HEK293T (cell line): ENCODE measurements around the gene GALNT16.

ENCODE experiments used
- CTCF ChIA-PET: fragments of 350-600 bp; formaldehyde crosslinking; extraction: SDS; loops from one replicate; lab custom pipeline; 2021; ENCODE audit warnings: antibody characterized with exemption, inconsistent platforms; lab: Yijun Ruan, JAX
- POLR2A ChIA-PET: fragments of 350-600 bp; formaldehyde crosslinking; extraction: SDS; loops from one replicate; lab custom pipeline; 2020; ENCODE audit warnings: antibody characterized with exemption, inconsistent platforms; lab: Yijun Ruan, JAX
- DNase-seq: peaks from one replicate; pipeline ENCODE4 v3.0.0; 2012; ENCODE audit warnings: mixed read lengths; ENCODE audit errors: extremely low spot score
- ARNT ChIP-seq: fragments of 450-650 bp; IDR thresholded peaks from 2 replicates; pipeline ENCODE4 v1.6.1; 2017; ENCODE audit warnings: mild to moderate bottlenecking
- BHLHE40 ChIP-seq: fragments of 450-650 bp; IDR thresholded peaks from 2 replicates; pipeline ENCODE4 v1.6.1; 2016; ENCODE audit warnings: mild to moderate bottlenecking, moderate library complexity, borderline replicate concordance
- CTBP1 ChIP-seq: fragments of 450-650 bp; IDR thresholded peaks from 2 replicates; pipeline ENCODE4 v1.6.1; 2016; ENCODE audit warnings: borderline replicate concordance
- ELF4 ChIP-seq: fragments of 450-650 bp; IDR thresholded peaks from 2 replicates; pipeline ENCODE4 v1.6.1; 2017; ENCODE audit warnings: antibody characterized with exemption
- FOXA1 ChIP-seq: fragments of 450-650 bp; IDR thresholded peaks from 2 replicates; pipeline ENCODE4 v1.6.1; 2016; ENCODE audit warnings: mild to moderate bottlenecking
- FOXK2 ChIP-seq: fragments of 450-650 bp; IDR thresholded peaks from 2 replicates; pipeline ENCODE4 v1.6.1; 2016; ENCODE audit warnings: mild to moderate bottlenecking
- FOXM1 ChIP-seq: fragments of 450-650 bp; IDR thresholded peaks from 2 replicates; pipeline ENCODE4 v1.6.1; 2017; ENCODE audit warnings: mild to moderate bottlenecking, borderline replicate concordance
- HDGF ChIP-seq: fragments of 450-650 bp; IDR thresholded peaks from 2 replicates; pipeline ENCODE4 v1.6.1; 2017; ENCODE audit warnings: antibody characterized with exemption, borderline replicate concordance
- L3MBTL2 ChIP-seq: fragments of 450-650 bp; conservative IDR thresholded peaks from 2 replicates; pipeline ENCODE4 v1.6.1; 2016; ENCODE audit warnings: mild to moderate bottlenecking
- LEF1 ChIP-seq: fragments of 450-650 bp; IDR thresholded peaks from 2 replicates; pipeline ENCODE4 v1.6.1; 2017; ENCODE audit warnings: mild to moderate bottlenecking, borderline replicate concordance
- NFRKB ChIP-seq: fragments of 450-650 bp; IDR thresholded peaks from 2 replicates; pipeline ENCODE4 v1.6.1; 2016; ENCODE audit warnings: mild to moderate bottlenecking, moderate library complexity
- PKNOX1 ChIP-seq: fragments of 450-650 bp; IDR thresholded peaks from 2 replicates; pipeline ENCODE4 v1.6.1; 2016
- SP1 ChIP-seq: fragments of 450-650 bp; IDR thresholded peaks from 2 replicates; pipeline ENCODE4 v1.6.1; 2017
- SUZ12 ChIP-seq: fragments of 450-650 bp; IDR thresholded peaks from 2 replicates; pipeline ENCODE4 v1.6.1; 2016; ENCODE audit warnings: mild to moderate bottlenecking
- TARDBP ChIP-seq: fragments of 450-650 bp; IDR thresholded peaks from 2 replicates; pipeline ENCODE4 v1.6.1; 2016
- ZNF384 ChIP-seq: fragments of 450-650 bp; IDR thresholded peaks from 2 replicates; pipeline ENCODE4 v1.6.1; 2016

GALNT16 gene

GRCh38 chr14:69372146-69372545 is 112.2 kb downstream of the GALNT16 start:
- DNase-seq, result no peak
- ChIA-PET POLR2A (no interaction called here), CTCF (no interaction called here)
- TF ChIP-seq SUZ12, result no peak
- TF ChIP-seq ELF4, result no peak
- no peak for TF ChIP-seq BHLHE40
- no peak for TF ChIP-seq LEF1
- TF ChIP-seq L3MBTL2, result no peak
- no peak for TF ChIP-seq FOXM1
- no peak for TF ChIP-seq HDGF
- no peak for TF ChIP-seq ARNT
- no peak for TF ChIP-seq CTBP1

DNA sequence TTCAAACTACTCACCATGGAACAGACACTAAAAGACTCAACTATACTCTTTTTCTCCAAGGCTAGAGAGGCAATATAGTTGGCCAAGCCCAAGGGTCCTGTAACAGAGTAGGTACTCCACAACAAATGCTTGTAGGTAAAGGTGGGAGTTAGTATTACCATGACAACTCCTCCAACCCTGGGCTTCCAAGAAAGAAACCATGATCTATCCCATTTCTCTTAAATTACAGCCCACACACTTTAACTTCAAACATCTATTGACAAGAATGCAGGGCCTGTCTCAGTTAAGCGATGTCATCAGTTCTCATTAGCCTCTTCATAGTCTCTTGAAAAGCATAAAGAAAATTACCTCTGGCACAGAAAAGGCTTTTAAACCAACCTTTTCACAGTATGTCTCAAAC is 113.1 kb downstream of the GALNT16 start:
- CTCF ChIA-PET, result interaction anchor here (0.8 to 0.9 kb wide), 2 partner anchors 87 to 130 kb away, joined by 3 to 4 read pairs; no protein-coding TSS in a partner anchor
- POLR2A ChIA-PET, result no interaction called here
- TF ChIP-seq FOXM1 (no peak), SP1 (no peak), FOXA1 (no peak), ARNT (no peak), L3MBTL2 (no peak), ELF4 (no peak), BHLHE40 (no peak), PKNOX1 (no peak), HDGF (no peak), SUZ12 (no peak), TARDBP (no peak), LEF1 (no peak), FOXK2 (no peak), CTBP1 (no peak), ZNF384 (no peak), NFRKB (no peak)
- no peak for DNase-seq

DNA sequence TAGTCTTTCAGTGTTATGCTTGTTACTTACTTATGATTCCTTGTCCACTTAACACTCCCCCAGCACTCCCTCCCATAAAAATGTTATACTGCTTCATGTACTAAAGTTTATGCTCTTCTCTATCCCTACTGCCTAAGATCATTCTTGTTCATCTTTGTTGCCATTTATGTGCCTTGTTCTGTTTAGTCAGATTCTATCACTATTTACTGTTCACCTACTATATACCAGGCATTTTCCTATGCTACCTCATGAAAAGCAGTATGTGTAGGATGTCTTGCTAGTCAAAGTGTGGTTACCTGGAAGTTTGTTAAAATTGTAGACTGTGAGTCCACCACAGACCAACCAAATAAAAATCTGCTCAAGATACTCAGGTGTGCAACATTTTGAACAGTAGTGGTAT is 114.3 kb downstream of the GALNT16 start:
- DNase-seq, result no peak
- CTCF ChIA-PET, result no interaction called here
- TF ChIP-seq ARNT (no peak), PKNOX1 (no peak), SP1 (no peak), CTBP1 (no peak), HDGF (no peak), FOXM1 (no peak), TARDBP (no peak), SUZ12 (no peak), LEF1 (no peak), FOXK2 (no peak), ELF4 (no peak), NFRKB (no peak), BHLHE40 (no peak), FOXA1 (no peak)
- POLR2A ChIA-PET, result no interaction called here

GRCh38 chr14:69375182-69375581 is 115.2 kb downstream of the GALNT16 start:
- TF ChIP-seq SUZ12 (no peak), L3MBTL2 (no peak), ARNT (no peak), HDGF (no peak), LEF1 (no peak), FOXK2 (no peak), TARDBP (no peak), ZNF384 (no peak), BHLHE40 (no peak), ELF4 (no peak), NFRKB (no peak), SP1 (no peak), FOXA1 (no peak), FOXM1 (no peak), CTBP1 (no peak)
- no peak for DNase-seq
- ChIA-PET POLR2A (no interaction called here), CTCF (no interaction called here)

DNA sequence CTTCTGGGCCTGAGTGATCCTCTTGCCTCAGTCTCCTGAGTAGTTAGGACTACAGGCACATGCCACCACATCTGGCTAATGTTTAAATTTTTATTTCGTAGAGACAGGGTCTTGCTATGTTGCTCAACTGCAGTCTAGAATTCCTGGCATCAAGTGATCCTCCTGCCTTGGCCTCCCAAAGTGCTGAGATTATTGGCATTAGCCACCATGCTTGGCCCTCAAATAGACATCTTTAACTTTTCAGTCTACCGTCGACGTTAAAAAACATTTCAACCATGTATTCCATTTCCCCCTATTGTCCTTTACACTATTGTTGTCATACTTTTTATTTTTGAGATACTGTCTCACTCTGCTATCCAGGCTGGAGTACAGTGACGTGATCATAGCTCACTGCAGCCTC is 115.8 kb downstream of the GALNT16 start:
- CTCF ChIA-PET, result interaction anchor here (0.9 kb wide), 1 partner anchor 117 kb away, joined by 3 read pairs; no protein-coding TSS in a partner anchor
- TF ChIP-seq ZNF384, result no peak
- no peak for TF ChIP-seq FOXK2
- no peak for TF ChIP-seq SUZ12
- TF ChIP-seq ELF4, result no peak
- TF ChIP-seq HDGF, result no peak
- no peak for TF ChIP-seq PKNOX1
- no peak for TF ChIP-seq NFRKB
- TF ChIP-seq FOXA1, result no peak
- TF ChIP-seq FOXM1, result no peak
- no peak for TF ChIP-seq TARDBP
- no peak for TF ChIP-seq CTBP1
- TF ChIP-seq ARNT, result no peak
- no peak for TF ChIP-seq LEF1
- TF ChIP-seq BHLHE40, result no peak
- POLR2A ChIA-PET, result no interaction called here
- no peak for DNase-seq

DNA sequence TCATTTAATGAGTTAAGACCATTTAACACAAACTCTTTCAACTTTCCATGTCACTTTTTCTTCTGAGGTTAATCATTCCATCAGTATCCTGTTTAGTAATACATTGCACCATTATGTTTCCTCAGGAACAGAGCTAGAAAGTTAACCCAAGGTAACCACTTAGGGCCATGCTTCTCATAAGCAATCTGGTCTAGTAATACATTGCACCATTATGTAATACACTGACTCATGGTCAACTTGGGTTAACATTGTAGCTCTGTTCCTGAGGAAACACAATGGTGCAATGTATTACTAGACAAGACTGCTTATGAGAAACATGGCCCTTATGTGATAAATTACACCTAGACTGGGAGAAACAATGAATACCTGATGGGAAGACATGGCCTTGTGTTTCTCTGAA is 116.5 kb downstream of the GALNT16 start:
- no peak for DNase-seq
- ChIA-PET POLR2A (no interaction called here), CTCF (interaction anchor here (0.9 kb wide), 2 partner anchors 84 to 116 kb away, joined by 3 read pairs; no protein-coding TSS in a partner anchor)
- no peak for TF ChIP-seq ARNT
- no peak for TF ChIP-seq SUZ12
- no peak for TF ChIP-seq LEF1
- no peak for TF ChIP-seq BHLHE40
- TF ChIP-seq NFRKB, result no peak
- TF ChIP-seq L3MBTL2, result no peak
- no peak for TF ChIP-seq SP1
- TF ChIP-seq FOXA1, result no peak
- no peak for TF ChIP-seq ZNF384
- TF ChIP-seq CTBP1, result no peak
- no peak for TF ChIP-seq ELF4
- no peak for TF ChIP-seq FOXM1
- TF ChIP-seq PKNOX1, result no peak
- no peak for TF ChIP-seq TARDBP
- no peak for TF ChIP-seq FOXK2
- TF ChIP-seq HDGF, result no peak
